HG02623 (cell line): ENCODE data around the gene ZBTB21.

Experiments used
- ATAC-seq: cut with Tn5 transposase; IDR thresholded peaks from one replicate; pipeline ENCODE4 v1.9.1; 2021; ENCODE audit warnings: moderate library complexity; ENCODE audit not compliant: unreplicated experiment

Gene ZBTB21

DNA sequence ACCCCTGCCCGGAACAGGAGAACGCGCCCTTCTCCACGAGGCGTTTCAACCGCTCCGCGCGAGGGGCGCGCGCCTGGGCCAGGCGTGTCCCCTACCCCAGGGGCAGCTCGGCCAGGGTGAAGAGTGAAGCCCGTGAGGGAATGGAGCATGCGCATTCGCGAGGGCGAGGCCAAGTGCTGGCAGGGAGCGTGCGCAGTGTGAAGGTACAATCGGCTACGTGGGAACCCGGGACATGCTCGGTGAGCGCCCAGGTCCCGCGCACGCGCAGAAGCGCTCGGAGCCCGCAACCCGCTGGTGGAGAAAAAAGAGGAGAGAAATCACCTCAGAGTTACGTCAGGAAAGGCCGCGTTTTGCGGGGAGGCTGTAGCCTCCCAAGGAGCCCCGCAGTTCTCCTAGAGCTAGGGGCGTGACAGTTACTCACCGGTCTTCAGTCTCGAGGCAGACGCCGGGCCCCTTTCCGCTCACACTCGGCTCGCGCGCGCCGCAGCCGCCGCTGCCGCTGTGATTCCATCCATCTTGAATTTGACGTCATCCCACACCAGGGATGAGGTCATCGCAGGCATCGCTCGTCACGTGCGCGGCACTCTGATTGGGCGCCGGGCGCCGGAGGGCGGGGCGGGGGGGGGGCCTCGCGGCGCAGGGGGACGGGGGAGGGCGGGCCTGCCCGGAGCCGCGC lies at the start of gene ZBTB21:
Gene ZBTB21, minus strand, starts transcription at position 530 of the 676 bp plus-strand sequence. CDS start 16,265 bp downstream, outside the sequence.
- peak; percentile 70 for ATAC-seq

DNA sequence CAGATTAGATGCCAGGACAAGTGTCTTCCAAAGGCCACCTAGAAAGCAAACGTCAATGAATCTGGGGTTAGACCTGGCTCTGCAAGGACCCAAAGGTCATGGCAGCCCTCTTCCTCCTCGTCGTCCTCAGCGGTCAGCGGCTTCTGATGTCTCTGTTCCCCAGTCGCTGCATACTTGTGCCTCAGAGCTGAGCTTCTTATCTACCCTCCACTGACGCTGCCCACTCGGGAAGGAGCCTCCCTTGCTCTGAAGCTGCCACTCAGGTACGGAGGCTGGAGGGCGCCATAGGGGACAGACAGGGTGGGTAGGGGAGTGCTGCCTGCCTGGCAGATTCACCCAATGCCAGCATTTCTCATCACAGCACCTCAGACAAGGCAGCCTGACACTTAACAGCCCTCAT lies 49.6 kb upstream of the ZBTB21 start:
- no peak for ATAC-seq

GRCh38 chr21:42059141-42059540 lies 49.0 kb upstream of the ZBTB21 start:
- ATAC-seq = no peak

GRCh38 chr21:42058631-42059111 lies 48.5 kb upstream of the ZBTB21 start:
- no peak for ATAC-seq

GRCh38 chr21:42057851-42058437 lies 47.8 kb upstream of the ZBTB21 start:
- no peak for ATAC-seq

DNA sequence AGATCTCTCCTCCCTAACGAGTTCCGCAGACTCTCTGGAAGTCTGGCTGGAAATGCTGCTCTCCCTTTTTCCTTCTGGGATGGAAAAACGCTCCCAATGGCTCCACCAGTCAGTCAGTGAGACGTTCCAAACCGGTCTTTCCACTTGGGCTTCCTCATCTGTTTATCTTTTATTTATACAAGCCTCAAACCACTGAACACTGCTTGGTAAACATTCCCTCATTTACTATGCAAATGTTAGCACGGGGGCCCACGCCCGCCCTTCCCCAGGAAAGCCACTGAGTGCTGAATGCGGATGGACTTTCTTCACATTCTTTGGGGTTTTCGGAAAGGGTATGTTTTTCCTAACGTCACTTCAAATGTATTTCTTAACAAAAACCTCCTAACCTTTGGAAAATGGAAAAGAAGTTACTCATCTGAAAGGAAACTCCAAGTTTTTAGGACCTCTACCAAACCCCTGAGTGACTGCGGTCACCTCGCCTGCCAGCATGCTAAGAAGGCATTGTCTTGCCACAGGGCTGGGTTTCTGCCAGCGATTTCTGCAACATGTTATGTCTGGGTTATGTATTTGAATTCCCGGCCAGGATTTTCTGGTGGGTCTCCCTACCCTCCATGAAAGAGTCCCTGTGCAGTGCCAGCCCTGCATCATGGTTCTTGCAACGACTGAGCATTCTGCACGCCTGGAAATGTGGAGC lies 47.0 kb upstream of the ZBTB21 start:
- no peak for ATAC-seq

- no peak for ATAC-seq
Measured at GRCh38 chr21:42056468-42056867, 46.3 kb upstream of the ZBTB21 start.

DNA sequence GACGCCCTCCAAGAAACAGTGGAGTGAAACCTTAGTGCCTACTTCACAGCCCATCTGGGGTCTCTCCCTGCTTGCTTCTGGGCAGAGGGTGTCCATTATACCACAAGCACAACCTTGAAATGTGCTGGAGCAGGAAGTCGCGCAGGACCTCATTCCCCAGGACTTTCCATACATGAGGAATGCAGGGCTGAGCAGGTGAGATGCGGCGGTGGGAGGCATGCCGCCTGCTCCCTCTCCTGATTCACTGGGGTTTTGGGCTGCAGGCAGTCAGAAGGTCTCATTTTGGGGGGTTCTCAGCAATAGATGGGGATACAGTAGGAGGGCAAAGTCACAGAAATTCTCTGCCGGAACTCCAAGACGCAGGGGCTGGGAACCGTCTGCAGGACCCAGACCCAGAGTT lies 45.3 kb upstream of the ZBTB21 start:
- ATAC-seq = no peak

DNA sequence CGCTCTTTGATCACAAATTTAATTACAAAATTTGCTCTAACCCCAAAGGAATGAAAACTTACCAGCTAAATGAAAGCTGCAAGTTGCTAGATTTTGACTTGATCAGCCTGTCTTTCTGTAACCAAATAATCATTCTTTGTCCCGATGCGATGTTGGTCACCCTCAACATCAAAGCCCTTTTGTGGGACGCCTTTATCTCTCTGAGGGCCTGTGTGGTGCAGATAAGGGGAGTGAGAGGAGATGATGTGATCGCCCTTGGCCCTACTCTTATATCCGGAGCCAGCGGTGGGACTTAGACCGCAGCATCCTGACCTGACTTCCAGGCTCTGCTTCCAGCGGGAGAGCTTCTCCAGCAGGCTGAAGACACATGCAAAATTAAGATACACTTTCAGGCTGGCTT lies 41.6 kb upstream of the ZBTB21 start:
- no peak for ATAC-seq

DNA sequence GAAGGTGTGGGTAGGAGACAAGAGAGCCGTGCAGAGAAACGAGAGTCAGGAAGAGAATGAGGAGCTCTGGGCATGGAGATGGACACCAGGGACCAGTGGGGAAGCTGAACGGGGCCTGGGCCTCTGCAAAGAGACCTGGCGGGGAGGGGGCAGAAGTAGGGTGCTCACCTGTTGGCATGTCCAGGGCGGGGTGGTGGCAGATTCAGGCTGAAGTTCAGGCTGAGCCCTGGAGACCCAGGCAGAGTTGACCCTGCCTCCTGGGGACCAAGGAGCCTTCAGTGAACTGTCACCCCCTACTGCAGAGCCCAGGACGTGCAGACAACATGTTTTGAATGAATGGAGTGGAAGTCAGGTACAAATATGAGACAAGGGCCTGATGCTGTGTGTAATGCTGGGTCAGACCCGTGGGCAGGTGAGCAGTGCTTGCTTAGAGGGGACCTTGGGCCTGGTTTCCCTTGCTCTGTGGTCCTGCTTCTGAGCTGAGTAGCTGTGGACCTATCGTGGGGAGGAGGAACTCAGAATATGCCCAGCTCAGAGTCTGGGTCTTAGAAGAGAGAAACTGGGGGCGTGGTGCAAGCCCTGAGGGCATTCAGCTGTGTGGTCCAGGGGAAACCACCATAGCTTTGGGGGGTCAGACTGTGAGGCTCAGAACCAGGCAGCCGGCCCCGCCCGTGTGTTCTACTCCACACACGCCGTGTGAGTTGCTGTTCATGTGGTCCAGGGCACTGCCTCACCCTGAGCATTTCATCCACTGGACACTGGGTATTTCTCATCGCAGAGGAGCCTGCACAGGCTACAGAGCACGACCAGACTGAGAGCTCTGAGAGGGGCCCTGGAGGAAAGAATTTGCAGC lies 39.6 kb upstream of the ZBTB21 start:
- no peak for ATAC-seq

DNA sequence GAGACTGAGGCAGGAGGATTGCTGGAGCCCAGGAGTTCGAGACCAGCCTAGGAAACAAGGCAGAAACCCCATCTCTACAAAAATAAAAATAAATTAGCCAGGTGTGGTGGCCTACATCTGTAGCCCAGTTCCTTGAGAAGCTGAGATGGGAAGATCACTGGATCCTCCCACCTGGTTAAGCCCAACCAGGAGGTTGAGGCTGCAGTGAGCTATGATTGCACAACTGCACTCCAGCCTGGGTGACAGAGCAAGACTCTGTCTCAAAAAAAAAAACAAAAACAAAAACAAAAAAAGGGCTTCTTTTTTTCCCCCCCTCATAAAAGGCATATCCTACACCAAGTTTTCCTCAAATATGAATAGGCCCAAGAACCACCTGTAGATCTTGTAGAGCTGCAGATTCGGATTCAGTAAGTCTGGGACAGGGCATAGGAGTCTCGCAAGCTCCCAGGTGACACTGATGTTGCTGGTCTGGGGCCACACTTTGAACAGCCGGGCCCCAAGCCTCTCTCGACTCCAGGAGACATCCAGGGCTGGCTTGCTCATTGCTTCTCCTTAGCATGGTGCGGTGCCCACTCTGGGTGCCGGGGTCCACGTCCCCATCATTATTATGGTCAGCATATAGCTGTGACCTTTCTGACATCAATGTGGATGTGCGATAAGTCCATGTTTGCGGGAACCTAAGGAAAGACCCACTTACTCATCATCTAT lies 38.9 kb upstream of the ZBTB21 start:
- ATAC-seq = no peak

DNA sequence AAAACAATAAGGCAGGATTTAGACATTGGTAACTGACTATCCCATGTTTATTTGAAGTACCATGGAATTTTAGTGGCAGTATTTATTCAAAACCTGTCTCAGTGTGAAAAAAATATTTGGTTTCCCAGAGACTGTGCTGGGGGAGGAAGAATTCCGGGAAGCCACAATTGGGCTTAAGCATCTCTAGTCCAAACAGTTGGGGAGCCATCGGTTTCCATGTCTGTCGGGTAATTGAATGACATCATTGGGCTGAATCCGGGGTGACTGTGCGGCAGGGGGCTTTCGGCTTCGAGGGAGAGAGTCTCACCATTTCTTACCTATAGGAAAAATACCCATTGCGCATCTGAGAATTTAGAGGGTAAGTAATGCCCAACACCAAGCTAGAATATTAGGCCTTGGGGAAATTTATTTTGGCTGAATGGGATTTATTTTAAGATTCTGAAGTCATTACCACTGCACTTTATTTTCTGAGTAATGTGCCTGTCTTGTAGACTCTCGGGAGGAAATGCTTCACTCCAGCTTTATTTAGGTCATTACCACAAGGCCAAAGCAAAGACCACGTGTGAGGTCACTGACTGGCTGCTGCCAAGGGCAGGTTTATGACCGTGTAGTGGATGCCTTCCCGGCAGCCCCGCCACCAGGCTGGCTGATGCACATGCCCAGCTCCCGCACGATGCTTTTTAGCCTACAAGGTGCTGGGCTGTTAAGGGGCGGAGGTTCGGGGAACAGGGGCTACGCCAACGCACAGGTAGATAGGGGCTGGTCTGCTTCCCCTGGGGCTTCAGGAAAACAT lies 37.9 kb upstream of the ZBTB21 start:
- no peak for ATAC-seq

- no peak for ATAC-seq
Measured at GRCh38 chr21:42044871-42045495, 34.8 kb upstream of the ZBTB21 start.

GRCh38 chr21:42043961-42044360 lies 33.8 kb upstream of the ZBTB21 start:
- ATAC-seq = no peak

GRCh38 chr21:42043201-42043895 lies 33.2 kb upstream of the ZBTB21 start:
- no peak for ATAC-seq

DNA sequence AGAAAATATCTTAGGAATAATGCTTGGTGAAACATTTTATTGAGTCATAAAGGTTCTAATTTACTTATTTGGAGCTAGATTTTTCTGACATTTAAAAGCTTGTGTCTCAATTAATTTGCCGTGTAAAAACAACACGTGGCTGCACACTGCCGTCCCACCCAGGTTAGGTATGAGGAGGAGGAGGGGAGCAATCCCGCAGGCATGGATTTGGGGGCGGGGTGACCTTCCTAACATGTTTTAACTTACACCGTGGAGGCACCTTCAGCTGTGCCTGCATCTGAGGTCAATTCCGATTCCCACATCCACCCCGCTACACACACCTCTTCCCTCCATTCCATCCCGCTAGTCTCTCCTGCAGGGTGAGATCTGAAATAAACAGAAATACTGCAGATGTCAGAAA lies 32.5 kb upstream of the ZBTB21 start:
- no peak for ATAC-seq

DNA sequence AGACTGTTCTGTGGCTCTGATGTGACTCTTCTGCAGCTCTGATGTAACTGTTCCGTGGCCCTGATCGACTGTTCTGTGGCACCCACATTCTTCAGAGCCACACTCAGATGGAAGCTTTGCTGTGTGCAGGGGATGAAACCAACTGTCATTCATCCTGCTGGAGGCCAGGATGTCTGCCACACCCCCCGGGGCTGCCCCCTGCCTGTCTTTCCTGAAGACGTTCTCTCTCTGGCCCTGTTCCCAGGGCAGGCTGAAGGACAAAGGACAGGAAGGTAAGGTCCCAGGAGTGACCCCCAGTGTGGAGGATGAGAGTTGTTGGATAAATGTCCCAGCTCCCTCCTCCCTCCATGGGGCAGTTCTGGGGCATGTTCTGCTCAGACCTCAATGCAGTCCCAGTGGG lies 31.6 kb upstream of the ZBTB21 start:
- ATAC-seq = no peak

- no peak for ATAC-seq
Measured at GRCh38 chr21:42041246-42041645, 31.1 kb upstream of the ZBTB21 start.
